Activated naive CD4-positive, alpha-beta T cell (primary cell): ENCODE data around the gene NUTM1.

Experiments used
- DNase-seq, 4 experiments: peaks; one replicate each; lab custom pipeline; 2025; lab: John Stamatoyannopoulos, UW

The NUTM1 gene

GRCh38 chr15:34342737-34343575 is at the start of gene NUTM1, which contains the start of gene NOP10:
Gene NUTM1 (plus strand): TSS chr15:34343315. CDS start chr15:34343697, 382 bp downstream.
Gene NOP10 (minus strand): TSS chr15:34343136. CDS start chr15:34343073, 63 bp downstream.
- peak; percentile 90 to 92 (median 92) for DNase-seq

- DNase-seq = no peak
Measured at GRCh38 chr15:34297059-34297458, 46.1 kb upstream of the NUTM1 start.

- no peak for DNase-seq
Measured at GRCh38 chr15:34301058-34301457, 42.1 kb upstream of the NUTM1 start.

GRCh38 chr15:34304613-34305012 is 38.5 kb upstream of the NUTM1 start:
- no peak for DNase-seq

- no peak for DNase-seq
Measured at GRCh38 chr15:34311563-34311962, 31.6 kb upstream of the NUTM1 start.

- no peak for DNase-seq
Measured at GRCh38 chr15:34314491-34315490, 28.3 kb upstream of the NUTM1 start.

GRCh38 chr15:34318277-34319079 is 24.6 kb upstream of the NUTM1 start:
- DNase-seq = peak in 1 of 4 experiments; percentile 12

DNA sequence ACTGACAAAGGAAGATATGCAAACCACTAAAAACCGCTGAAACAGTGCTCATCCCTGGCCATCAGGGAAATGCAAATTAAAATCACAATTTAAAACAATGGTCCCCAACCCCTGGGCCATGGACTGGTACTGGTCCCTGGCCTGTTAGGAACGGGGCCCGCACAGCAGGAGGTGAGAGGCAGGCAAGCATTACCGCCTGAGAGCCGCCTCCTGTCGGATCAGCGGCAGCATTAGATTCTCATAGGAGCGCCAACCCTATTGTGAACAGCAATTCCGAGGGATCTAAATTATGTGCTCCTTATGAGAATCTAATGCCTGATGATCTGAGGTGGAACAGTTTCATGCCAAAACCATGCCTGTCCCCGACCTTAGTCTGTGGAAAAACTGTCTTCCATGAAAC is 19.9 kb upstream of the NUTM1 start:
- no peak for DNase-seq

DNA sequence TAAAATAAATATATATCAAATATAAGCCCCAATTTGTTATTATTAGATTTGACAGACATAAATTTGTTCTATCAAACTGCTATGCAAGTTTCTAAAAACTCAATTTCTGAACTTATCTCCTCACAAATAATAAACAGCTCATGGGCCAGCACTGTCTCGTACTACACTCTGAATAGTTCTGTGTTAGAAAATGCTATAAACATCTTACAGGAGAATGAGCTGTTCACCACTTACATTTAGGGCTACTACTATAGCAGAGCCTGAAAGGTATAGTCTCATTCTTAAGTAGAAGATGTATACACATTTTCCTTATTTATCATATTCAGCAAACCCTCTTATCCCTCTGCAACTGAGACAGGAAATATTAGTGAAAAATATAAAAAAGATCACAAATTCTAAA is 18.2 kb upstream of the NUTM1 start:
- no peak for DNase-seq

DNA sequence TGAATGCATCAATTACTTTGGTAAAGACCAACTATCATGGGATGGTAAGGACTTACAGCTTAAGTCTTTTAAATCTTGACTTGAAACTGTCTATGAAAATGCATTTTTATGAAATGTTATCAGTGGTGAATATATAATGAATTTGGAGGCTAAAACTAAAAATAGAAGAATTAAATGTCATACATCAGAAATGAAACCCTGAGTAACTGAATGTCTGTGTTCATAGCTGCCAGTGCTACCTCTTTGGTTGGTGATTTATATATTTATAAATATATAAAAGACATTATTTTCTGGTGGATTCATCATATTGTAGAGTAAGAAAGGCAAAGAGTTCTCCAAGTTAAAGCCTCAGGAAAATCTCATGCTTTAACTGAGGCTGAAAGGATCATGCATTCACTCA is 17.7 kb upstream of the NUTM1 start:
- DNase-seq = no peak

- no peak for DNase-seq
Measured at GRCh38 chr15:34327906-34328305, 15.2 kb upstream of the NUTM1 start.

GRCh38 chr15:34329006-34329405 is 14.1 kb upstream of the NUTM1 start:
- DNase-seq = no peak

DNA sequence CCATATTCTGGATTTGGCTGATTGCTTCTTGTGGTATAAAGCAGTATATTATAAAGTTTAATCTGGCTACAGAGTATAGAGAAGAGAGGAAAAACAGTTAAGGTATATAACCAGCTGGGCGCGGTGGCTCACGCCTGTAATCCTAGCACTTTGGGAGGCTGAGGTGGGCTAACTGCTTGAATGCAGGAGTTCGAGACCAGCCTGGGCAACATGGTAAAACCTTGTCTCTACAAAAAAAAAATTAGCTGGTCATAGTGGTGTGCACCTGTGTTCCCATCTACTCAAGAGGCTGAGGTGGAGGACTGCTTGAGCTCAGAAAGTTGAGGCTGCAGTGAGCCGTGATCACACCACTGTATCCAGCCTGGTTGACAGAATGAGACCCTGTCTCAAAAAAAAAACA is 12.8 kb upstream of the NUTM1 start:
- no peak for DNase-seq

DNA sequence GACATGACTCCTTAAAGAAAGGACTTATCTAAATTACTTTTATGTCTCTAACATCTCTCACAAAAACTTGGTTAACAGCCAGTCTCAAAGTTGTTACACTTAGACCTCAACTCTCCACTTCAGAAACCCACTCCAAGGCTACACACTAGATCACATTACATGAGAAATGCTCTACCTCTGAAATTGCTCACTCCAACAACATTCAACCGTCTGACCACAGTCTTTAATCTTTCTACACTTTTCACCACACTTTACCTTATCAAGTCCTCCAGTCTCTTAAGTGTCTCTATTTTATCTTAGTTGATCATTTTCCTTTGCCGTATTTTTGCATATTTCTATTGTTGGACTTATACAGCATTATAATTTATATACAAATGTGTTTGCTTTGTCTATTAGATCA is 11.3 kb upstream of the NUTM1 start:
- DNase-seq = no peak

DNA sequence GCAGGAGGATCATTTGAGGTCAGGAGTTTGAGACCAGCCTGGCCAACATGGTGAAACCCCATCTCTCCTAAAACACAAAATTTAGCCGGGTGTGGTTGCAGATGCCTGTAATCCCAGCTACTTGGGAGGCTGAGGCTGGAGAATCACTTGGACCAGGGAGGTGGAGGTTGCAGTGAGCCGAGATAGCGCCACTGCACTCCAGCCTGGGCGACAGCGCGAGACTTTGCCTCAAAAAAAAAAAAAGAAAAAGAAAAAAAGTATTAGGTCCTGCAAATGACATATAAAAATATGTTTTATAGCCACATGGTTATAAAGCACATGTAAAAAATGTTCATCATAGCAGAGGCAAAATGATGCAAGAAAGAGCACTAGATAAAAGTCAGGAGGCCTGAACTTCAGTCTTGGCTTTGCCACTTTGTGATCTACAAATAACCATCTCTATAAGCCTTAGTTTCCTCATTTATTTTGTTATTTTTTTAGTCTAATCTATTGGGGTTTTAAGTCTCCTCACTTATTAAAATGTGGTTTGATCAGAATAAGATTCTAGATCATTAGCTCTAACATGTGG is 10.5 kb upstream of the NUTM1 start:
- no peak for DNase-seq

- DNase-seq = no peak
Measured at GRCh38 chr15:34334672-34335071, 8.4 kb upstream of the NUTM1 start.

DNA sequence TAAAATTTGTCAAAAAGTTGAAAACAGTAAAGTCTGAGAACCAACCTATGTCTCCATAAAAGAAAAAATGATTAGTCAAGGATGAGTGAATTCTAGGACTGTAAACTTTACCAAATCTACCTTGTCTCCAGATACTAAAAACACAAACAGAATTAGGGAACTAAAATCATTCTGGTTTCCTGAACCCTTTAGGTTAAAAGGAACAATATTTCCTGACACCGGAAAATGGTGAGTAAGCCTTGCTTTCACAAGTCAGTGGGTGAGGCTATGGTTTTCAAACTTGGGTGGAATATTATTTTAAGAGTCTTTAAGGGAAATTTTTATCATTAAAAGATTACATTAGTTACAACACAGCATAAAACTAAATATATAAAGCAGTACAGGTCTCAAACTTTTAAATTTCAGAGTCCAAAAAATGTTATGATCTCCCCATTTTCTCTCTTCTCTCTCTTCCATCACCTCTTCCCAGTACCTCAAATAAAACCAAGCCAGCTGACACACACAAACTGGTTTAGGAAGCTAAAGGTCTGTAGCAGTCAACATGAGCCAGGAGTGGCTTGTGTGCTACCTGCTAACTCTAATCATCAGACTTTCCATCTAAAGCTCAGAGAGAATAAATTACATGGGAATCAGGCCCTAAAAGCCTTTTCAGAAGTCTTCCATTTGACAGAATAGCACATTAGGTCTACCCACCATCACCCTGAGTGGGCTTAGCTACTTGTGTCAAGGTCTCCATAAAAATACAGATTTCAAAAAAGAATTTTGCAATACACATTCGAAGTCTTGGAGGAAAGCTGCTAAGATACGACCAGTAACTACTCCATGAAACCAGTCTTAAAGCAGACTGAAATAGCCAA is 7.7 kb upstream of the NUTM1 start:
- no peak for DNase-seq

- no peak for DNase-seq
Measured at GRCh38 chr15:34336231-34336990, 6.7 kb upstream of the NUTM1 start.

- no peak for DNase-seq
Measured at GRCh38 chr15:34336991-34337556, 6.0 kb upstream of the NUTM1 start.
